Large intestine (tissue), 3 donors: ENCODE measurements around the gene MCM6. TPM values are rescaled to one million over a fixed set of nuclear protein-coding genes. Genes with fewer than 3 reads are reported as not detected.

Experiments used
- DNase-seq, 2 donors: peaks; one replicate each; pipeline versions ENCODE4 v3.0.0 to v3.0.0-alpha.2; 2013
- H3K27ac ChIP-seq: one replicate; pipeline ENCODE4 v1.5.1; 2013; ENCODE audit warnings: low read length
- H3K27me3 ChIP-seq: 2 replicates; pipeline ENCODE4 v1.6.1; 2013; ENCODE audit warnings: low read length; ENCODE audit not compliant: control insufficient read depth, insufficient read depth
- H3K36me3 ChIP-seq: 2 replicates; pipeline ENCODE4 v1.6.1; 2013; ENCODE audit warnings: low read length; ENCODE audit not compliant: control insufficient read depth, insufficient read depth
- H3K4me1 ChIP-seq: one replicate; pipeline ENCODE4 v1.6.1; 2013; ENCODE audit warnings: low read length; ENCODE audit not compliant: control insufficient read depth, insufficient read depth
- H3K4me3 ChIP-seq: one replicate; pipeline ENCODE4 v1.5.1; 2013; ENCODE audit warnings: low read length
- H3K9me3 ChIP-seq: one replicate; pipeline ENCODE4 v1.6.1; 2013; ENCODE audit warnings: mild to moderate bottlenecking, low read depth, low read length, moderate library complexity; ENCODE audit not compliant: control insufficient read depth
- WGBS: methylation state at CpG from one replicate; pipeline ENCODE4 v1.1.5; 2013; ENCODE audit warnings: low lambda C conversion rate; ENCODE audit not compliant: insufficient coverage; 5-methylcytosine and 5-hydroxymethylcytosine counted together
- polyA plus RNA-seq: library from polyadenylated mRNA; unstranded; fragments of 120-200 nt; gene quantifications from one replicate; pipeline ENCODE4 v1.2.1, GENCODE V29; 2013

The MCM6 gene
- polyA plus RNA-seq, 1 donor, result 51.9 TPM

DNA sequence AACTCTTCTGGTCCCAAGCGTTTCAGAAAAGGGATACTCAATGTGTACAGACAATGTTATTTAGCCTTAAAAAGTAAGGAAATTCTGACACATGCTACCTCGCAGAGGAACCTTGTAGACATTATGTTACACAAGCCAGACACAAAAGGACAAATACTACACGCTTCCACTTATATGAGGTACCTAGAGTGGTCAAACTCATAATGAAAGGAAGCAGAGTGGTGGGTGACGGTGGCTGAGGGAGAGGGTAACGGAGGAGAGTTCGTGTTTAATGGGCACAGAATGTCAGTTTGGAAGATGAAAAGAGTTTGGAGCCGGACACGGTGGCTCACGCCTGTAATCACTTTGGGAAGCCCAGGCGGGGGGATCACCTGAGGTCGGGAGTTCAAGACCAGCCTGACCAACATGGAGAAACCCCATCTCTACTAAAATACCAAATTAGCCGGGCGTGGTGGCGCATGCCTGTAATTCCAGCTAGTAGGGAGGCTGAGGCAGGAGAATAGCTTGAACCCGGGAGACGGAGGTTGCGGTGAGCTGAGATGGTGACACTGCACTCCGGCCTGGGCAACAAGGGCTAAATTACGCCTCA is 1.4 kb downstream of the MCM6 start:
- WGBS, result 20% methylated on average over 1 of the region's 19 CpGs
- Histone ChIP-seq H3K4me3 (peak overlapping the region; percentile 78), H3K9me3 (no peaks in the 10 kb centered on the region), H3K27me3 (no peaks in the 10 kb centered on the region), H3K27ac (no peak overlapping the region), H3K36me3 (peaks cover 16% of the 10 kb centered on the region), H3K4me1 (peaks cover 3% of the 10 kb centered on the region)
- DNase-seq, result no peak

DNA sequence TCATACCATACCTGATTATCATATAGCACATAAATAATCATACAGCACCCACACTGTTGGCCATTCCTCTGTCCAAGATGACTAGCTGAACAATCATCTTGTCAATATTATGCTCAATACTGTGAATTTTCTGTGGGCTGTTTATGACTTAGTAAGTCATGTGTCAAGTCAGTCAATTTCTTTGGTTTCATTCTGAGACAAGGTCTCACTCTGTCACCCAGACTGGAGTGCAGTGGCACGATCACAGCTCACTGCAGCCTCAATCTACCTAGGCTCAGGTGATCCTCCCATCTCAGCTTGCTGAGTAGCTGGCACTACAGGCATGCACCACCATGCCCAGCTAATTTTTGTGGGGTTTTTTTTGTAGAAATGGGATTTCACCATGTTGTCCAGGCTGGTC is 5.7 kb downstream of the MCM6 start:
- peaks cover 3% of the 10 kb centered on the region for H3K4me1 ChIP-seq
- H3K36me3 ChIP-seq, result peaks cover 42% of the 10 kb centered on the region
- H3K27me3 ChIP-seq, result no peaks in the 10 kb centered on the region
- H3K27ac ChIP-seq, result no peak overlapping the region
- DNase-seq, result no peak
- no peaks in the 10 kb centered on the region for H3K9me3 ChIP-seq
- no CpG with 5 or more reads among the region's 1 CpG for WGBS
- H3K4me3 ChIP-seq, result no peak overlapping the region

DNA sequence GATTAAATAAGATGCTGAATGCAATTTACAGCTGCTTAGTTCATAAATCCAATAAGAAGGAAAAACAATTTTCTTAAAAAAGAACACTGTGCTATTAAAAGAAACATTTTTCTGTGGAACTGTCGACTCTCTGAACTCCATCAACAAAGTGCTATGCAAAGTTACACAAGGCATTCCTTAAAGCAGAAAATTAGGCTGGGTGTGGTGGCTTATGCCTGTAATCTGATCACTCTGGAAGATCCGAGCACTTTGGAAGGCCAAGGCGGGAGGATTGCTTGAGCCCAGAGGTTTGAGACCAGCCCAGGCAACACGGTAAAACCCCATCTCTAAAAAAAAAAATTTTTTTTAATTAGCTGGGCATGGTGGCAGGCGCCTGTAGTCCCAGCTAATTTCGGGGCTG is 13.0 kb downstream of the MCM6 start:
- WGBS, result no CpG with 5 or more reads among the region's 6 CpGs
- Histone ChIP-seq H3K9me3 (no peaks in the 10 kb centered on the region), H3K27me3 (no peaks in the 10 kb centered on the region), H3K36me3 (peaks cover 66% of the 10 kb centered on the region), H3K27ac (no peak overlapping the region), H3K4me3 (no peak overlapping the region), H3K4me1 (no peaks in the 10 kb centered on the region)
- no peak for DNase-seq

DNA sequence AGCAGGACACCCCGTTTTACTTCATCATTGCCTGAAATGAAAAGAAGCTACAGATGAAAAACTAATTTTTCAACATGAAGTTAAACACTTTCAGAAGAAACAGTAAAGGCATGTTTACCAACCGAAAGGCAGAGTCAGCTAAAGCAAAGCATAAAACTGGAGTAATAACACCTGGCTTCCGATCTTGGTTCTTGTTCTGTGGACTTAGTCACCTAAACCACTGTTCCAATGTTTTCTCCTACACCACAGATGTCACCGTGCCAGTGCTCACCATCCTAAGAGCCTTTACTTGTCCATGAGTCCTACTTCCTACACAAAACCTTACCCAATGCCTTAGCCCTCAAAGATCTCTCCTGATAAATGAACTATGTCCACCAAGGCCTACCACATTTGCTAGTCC is 13.5 kb downstream of the MCM6 start:
- Histone ChIP-seq H3K36me3 (peaks cover 66% of the 10 kb centered on the region), H3K9me3 (no peaks in the 10 kb centered on the region), H3K4me3 (no peak overlapping the region), H3K27me3 (no peaks in the 10 kb centered on the region), H3K27ac (no peak overlapping the region), H3K4me1 (no peaks in the 10 kb centered on the region)
- no peak for DNase-seq
- 100% methylated on average over 1 of the region's 4 CpGs for WGBS

DNA sequence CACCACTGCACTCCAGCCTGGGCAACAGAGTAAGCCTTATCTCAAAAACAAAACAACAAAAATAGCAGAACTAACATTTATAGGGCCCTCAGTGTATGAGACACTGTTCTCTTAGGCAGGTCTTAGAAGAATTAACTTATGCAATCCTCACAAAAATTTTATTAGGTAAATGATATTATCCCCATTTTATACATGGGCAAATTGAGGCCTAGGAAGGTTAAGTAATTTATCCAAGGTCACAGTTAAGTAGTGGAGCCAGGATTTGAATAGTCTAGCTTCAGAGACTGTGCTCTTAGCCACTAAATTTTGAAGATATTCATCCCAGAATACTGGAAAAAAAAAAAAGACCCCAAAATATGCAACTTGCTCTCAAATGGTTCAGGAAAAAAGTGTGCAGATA is 22.8 kb downstream of the MCM6 start:
- H3K4me1 ChIP-seq, result peaks cover 7% of the 10 kb centered on the region
- no peaks in the 10 kb centered on the region for H3K9me3 ChIP-seq
- H3K27me3 ChIP-seq, result no peaks in the 10 kb centered on the region
- DNase-seq, result no peak
- H3K27ac ChIP-seq, result no peak overlapping the region
- no peak overlapping the region for H3K4me3 ChIP-seq
- peaks cover 25% of the 10 kb centered on the region for H3K36me3 ChIP-seq

DNA sequence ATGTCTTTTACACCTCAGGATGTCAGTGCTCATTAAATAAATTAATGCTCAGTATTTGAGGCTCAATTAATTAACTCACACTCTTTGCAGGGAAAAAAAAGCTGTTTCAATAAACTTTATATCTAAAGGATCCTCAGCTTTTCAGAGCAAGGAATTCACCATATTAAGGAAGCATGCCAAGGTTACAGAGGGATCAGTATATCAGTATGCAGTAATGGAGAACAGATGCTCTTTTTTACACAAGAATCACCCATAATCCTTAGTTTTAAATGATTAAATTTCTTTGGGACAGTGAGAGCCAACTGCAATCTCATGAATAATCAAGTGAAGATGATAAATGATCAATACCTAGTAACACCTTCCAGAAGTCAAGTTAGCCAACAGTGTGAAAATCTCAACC is 24.4 kb downstream of the MCM6 start:
- peaks cover 9% of the 10 kb centered on the region for H3K4me1 ChIP-seq
- no peak overlapping the region for H3K4me3 ChIP-seq
- DNase-seq, result no peak
- peaks cover 24% of the 10 kb centered on the region for H3K36me3 ChIP-seq
- H3K9me3 ChIP-seq, result no peaks in the 10 kb centered on the region
- peak overlapping the region; percentile 59 for H3K27ac ChIP-seq
- no peaks in the 10 kb centered on the region for H3K27me3 ChIP-seq

DNA sequence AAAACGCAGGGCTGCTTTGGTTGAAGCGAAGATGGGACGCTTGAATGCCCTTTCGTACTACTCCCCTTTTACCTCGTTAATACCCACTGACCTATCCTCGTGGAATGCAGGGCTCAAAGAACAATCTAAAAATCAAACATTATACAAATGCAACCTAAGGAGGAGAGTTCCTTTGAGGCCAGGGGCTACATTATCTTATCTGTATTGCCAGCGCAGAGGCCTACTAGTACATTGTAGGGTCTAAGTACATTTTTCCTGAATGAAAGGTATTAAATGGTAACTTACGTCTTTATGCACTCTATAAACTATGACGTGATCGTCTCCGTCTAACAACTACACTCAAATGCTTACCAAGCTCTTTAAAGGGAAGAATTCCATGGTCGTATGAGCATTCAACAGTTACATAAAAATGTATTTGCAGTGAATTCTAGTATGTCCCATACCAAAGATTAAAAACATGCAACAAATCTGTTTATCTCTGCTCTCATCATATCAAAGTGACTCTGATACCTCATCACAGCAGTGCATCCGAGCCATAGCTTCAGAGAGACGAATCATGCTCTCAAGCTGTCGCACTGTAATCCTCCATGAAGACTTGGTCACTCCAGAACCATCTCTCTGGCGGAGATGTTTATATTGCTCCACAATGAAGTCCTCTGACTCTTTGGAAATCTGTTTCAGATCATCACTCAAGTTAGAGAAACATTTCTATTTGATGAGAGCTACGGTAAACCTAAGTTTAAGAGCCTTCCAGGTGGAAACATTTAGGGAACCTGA is 25.2 kb downstream of the MCM6 start:
- Histone ChIP-seq H3K27ac (peak overlapping the region; percentile 59), H3K4me1 (peaks cover 11% of the 10 kb centered on the region), H3K36me3 (peaks cover 24% of the 10 kb centered on the region), H3K9me3 (no peaks in the 10 kb centered on the region), H3K27me3 (no peaks in the 10 kb centered on the region), H3K4me3 (no peak overlapping the region)
- no CpG with 5 or more reads among the region's 17 CpGs for WGBS
- peak; percentile 84 to 94 for DNase-seq

DNA sequence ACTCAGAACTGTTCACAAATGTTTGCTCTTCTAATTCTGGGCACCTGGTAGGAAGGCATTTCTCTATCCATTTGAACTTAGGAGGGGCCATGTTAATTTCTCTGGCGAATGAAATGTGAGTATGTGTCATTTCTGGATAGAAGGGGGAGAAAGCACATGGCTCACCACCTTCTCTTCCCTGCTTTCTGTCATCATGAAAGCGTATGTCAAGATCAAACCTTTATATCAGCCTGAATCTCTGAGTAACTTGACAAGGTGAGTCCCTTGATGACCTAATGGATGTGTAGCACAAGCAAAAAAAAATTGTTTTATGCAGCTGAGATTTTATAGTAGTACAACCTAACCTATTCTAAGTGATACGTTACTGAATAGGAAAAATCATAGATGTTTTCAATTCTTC is 27.2 kb downstream of the MCM6 start:
- no peak for DNase-seq
- Histone ChIP-seq H3K36me3 (peaks cover 20% of the 10 kb centered on the region), H3K27ac (no peak overlapping the region), H3K27me3 (no peaks in the 10 kb centered on the region), H3K9me3 (no peaks in the 10 kb centered on the region), H3K4me3 (no peak overlapping the region), H3K4me1 (peaks cover 16% of the 10 kb centered on the region)
- 100% methylated on average over 1 of the region's 3 CpGs for WGBS

DNA sequence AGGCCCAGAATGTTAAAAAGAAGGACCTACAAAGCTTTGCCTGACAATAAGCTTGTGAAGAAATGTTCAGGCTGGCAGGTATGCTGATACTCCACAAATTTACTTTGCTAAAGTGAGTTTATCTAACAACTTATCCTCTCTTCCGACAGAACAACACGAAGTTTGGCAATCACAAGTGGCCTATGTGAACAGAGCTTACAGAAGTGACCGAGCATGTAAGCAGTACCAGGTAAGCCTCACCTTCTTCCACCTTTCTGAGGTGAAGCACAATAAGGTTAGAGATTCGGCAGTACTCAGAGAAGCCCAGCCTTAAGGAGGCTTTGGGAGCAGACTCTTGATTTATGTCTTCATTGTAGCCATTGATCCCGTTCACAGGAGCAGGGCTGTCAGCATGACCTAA is 30.2 kb downstream of the MCM6 start:
- Histone ChIP-seq H3K4me3 (no peak overlapping the region), H3K9me3 (no peaks in the 10 kb centered on the region), H3K27ac (no peak overlapping the region), H3K4me1 (peaks cover 30% of the 10 kb centered on the region), H3K36me3 (peaks cover 29% of the 10 kb centered on the region), H3K27me3 (no peaks in the 10 kb centered on the region)
- WGBS, result 80% methylated on average over 1 of the region's 5 CpGs
- no peak for DNase-seq

DNA sequence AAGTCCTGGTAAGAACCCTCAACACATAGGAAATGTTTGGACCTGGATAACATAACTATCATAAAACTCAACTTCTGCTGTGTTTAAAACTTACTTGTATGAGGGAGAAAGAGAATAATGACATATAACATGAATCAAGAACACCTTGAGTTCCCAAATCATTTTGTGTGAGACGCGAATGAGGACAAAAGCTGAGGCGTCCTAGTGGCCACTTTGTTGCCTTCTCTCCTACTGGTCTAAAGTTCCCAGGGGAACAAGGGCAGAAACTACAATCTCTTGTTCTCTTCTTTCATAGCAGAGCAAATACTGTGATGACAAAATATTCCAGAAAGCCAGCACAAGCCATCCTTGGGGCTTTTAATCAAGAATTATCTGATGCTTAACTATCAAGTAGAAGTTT is 31.0 kb downstream of the MCM6 start:
- Histone ChIP-seq H3K27me3 (no peaks in the 10 kb centered on the region), H3K9me3 (no peaks in the 10 kb centered on the region), H3K4me3 (no peak overlapping the region), H3K4me1 (peaks cover 30% of the 10 kb centered on the region), H3K27ac (peak overlapping the region; percentile 65), H3K36me3 (peaks cover 29% of the 10 kb centered on the region)
- no CpG with 5 or more reads among the region's 3 CpGs for WGBS
- no peak for DNase-seq
